ENCODE data around the gene C3orf38. TPM values are rescaled to one million over a fixed set of nuclear protein-coding genes. Genes with fewer than 3 reads are reported as not detected.
A peak's percentile ranks its signal among the peaks of the same experiment; 100 is the strongest.

C3orf38 gene
- total and polyA plus RNA-seq, 9 of the 15 experiments (the other 6 are each of a cell fraction or from before 2014, with no cell fraction given) = 8.7 to 22.1 (median 16.2) TPM

GRCh38 chr3:88149509-88150362 lies at the start of gene C3orf38 (continued):
- 0 out of 2 replicates have a peak, but pooled peaks have one; percentile 13 for TF ChIP-seq ARID3A (IDR thresholded peaks at IDR 0.05; ENCODE audit: borderline replicate concordance, low read depth, low read length)
- peak in 1 of 2 experiments; percentile 47; a peak in 1 of 4 replicates for TF ChIP-seq BCLAF1 (IDR thresholded peaks at IDR 0.05; ENCODE audit: borderline replicate concordance in 1 of 2, control insufficient read depth in 1 of 2, low read depth in 2 of 2, low read length in 1 of 2)
- peak; percentile 80; the same call in 1 of the 2 replicates for TF ChIP-seq XRCC5 (IDR thresholded peaks at IDR 0.05; ENCODE audit: low read depth, low read length)
- TF ChIP-seq NR2C1 (IDR thresholded peaks at IDR 0.05) = peak; percentile 98
- peak; percentile 99 for TF ChIP-seq NR2C1 (tag; IDR thresholded peaks at IDR 0.05)
- peak; percentile 55; the same call in 1 of the 2 replicates for TF ChIP-seq CREB3L1 (IDR thresholded peaks at IDR 0.05; ENCODE audit: borderline replicate concordance, low read depth)
- peak; percentile 72 for TF ChIP-seq ZNF143 (CRISPR knock-in tag; IDR thresholded peaks at IDR 0.05)
- TF ChIP-seq HMGXB4 (CRISPR knock-in tag; IDR thresholded peaks at IDR 0.05) = no peak
- TF ChIP-seq TAF15 (IDR thresholded peaks at IDR 0.05; ENCODE audit: low read depth, low read length) = no peak
- TF ChIP-seq SMAD1 (IDR thresholded peaks at IDR 0.05; ENCODE audit: low read depth, low read length, partially characterized antibody) = peak; percentile 44
- no peak for TF ChIP-seq MXD1 (CRISPR knock-in tag; IDR thresholded peaks at IDR 0.05; ENCODE audit: borderline replicate concordance, poor library complexity, severe bottlenecking)
- peak; percentile 94 for TF ChIP-seq POLR2G (IDR thresholded peaks at IDR 0.05; ENCODE audit: low read depth, low read length)
- TF ChIP-seq POLR2AphosphoS5 (IDR thresholded peaks at IDR 0.05; ENCODE audit: control insufficient read depth, insufficient read depth, low read depth, low read length) = peak; percentile 22; the same call in 1 of the 2 replicates
- TF ChIP-seq TAF9B (IDR thresholded peaks at IDR 0.05; ENCODE audit: partially characterized antibody) = peak; percentile 77
- TF ChIP-seq TOE1 (IDR thresholded peaks at IDR 0.05; ENCODE audit: borderline replicate concordance) = peak; percentile 66; the same call in 1 of the 2 replicates
- no peak for TF ChIP-seq TOE1 (CRISPR knock-in tag; IDR thresholded peaks at IDR 0.05; ENCODE audit: borderline replicate concordance, low read depth)
